NCI-H187 treated with DMSO at 0.1 percent for 48 hours (cell line): ENCODE results near the gene BIN1.

Experiments used
- DNase-seq: peaks from one replicate; lab custom pipeline; 2025; lab: John Stamatoyannopoulos, UW

BIN1 gene

GRCh38 chr2:127074936-127075335 lies 32.0 kb downstream of the BIN1 start:
- no peak for DNase-seq

- no peak for DNase-seq
These were observed 32.6 kb downstream of the BIN1 start for GRCh38 chr2:127074358-127074757.

GRCh38 chr2:127072970-127073369 lies 34.0 kb downstream of the BIN1 start:
- no peak for DNase-seq

GRCh38 chr2:127072396-127072795 lies 34.6 kb downstream of the BIN1 start:
- no peak for DNase-seq

- DNase-seq, result no peak
These were observed 35.0 kb downstream of the BIN1 start for GRCh38 chr2:127071901-127072328.

GRCh38 chr2:127070221-127070620 lies 36.7 kb downstream of the BIN1 start:
- DNase-seq, result no peak

GRCh38 chr2:127069536-127069935 lies 37.4 kb downstream of the BIN1 start:
- no peak for DNase-seq

GRCh38 chr2:127069003-127069402 lies 38.0 kb downstream of the BIN1 start:
- no peak for DNase-seq

- no peak for DNase-seq
These were observed 38.6 kb downstream of the BIN1 start for GRCh38 chr2:127068351-127068741.

GRCh38 chr2:127067620-127068350 lies 39.2 kb downstream of the BIN1 start:
- DNase-seq, result no peak

- DNase-seq, result no peak
These were observed 40.0 kb downstream of the BIN1 start for GRCh38 chr2:127066942-127067341.

GRCh38 chr2:127065940-127066318 lies 41.0 kb downstream of the BIN1 start:
- DNase-seq, result no peak

- no peak for DNase-seq
These were observed 41.5 kb downstream of the BIN1 start for GRCh38 chr2:127065299-127065939.

GRCh38 chr2:127064642-127065250 lies 42.2 kb downstream of the BIN1 start:
- no peak for DNase-seq

GRCh38 chr2:127063701-127064590 lies 43.0 kb downstream of the BIN1 start:
- no peak for DNase-seq

- no peak for DNase-seq
These were observed 45.3 kb downstream of the BIN1 start for GRCh38 chr2:127061375-127062273.

- DNase-seq, result no peak
These were observed 46.5 kb downstream of the BIN1 start for GRCh38 chr2:127060264-127060945.

- DNase-seq, result no peak
These were observed 47.4 kb downstream of the BIN1 start for GRCh38 chr2:127059559-127059958.

- DNase-seq, result no peak
These were observed 48.1 kb downstream of the BIN1 start for GRCh38 chr2:127058954-127059252.

- DNase-seq, result no peak
These were observed 48.6 kb downstream of the BIN1 start for GRCh38 chr2:127058246-127058953.
